Measurements from ENCODE around the gene FYCO1.
"Not testable (repeated sequence)": the region's sequence is repeated elsewhere in the genome, so short reads cannot be mapped to it uniquely, and the experiment has no call there.

Gene FYCO1

GRCh38 chr3:46013316-46014094 is 17.9 kb upstream of the FYCO1 start:
- no peak for DNase-seq (ENCODE audit: low read depth)
- H3K4me3 ChIP-seq (ENCODE audit: low read depth, low read length) = no peak overlapping the region

- H3K4me3 ChIP-seq (ENCODE audit: low read depth, low read length) = no peak overlapping the region
- DNase-seq (ENCODE audit: low read depth) = no peak
Measured at GRCh38 chr3:46012246-46012645, 16.6 kb upstream of the FYCO1 start.

GRCh38 chr3:46010519-46011113 is 15.0 kb upstream of the FYCO1 start:
- DNase-seq (ENCODE audit: low read depth) = no peak

GRCh38 chr3:46008058-46008457 is 12.4 kb upstream of the FYCO1 start:
- no peak for DNase-seq (ENCODE audit: low read depth)
- no peak overlapping the region for H3K4me3 ChIP-seq (ENCODE audit: low read depth, low read length)

More at GRCh38 chr3:46010519-46011113, 15.0 kb upstream of the FYCO1 start:
- H3K4me3 ChIP-seq (ENCODE audit: low read depth, low read length) = no peak overlapping the region

GRCh38 chr3:46007280-46007679 is 11.7 kb upstream of the FYCO1 start:
- H3K4me3 ChIP-seq (ENCODE audit: low read depth, low read length) = no peak overlapping the region
- no peak for DNase-seq (ENCODE audit: low read depth)

GRCh38 chr3:46006238-46007032 is 10.8 kb upstream of the FYCO1 start:
- no peak overlapping the region for H3K4me3 ChIP-seq (ENCODE audit: low read depth, low read length)
- peak; percentile 76 for DNase-seq (ENCODE audit: low read depth)

- not testable (repeated sequence) for DNase-seq (ENCODE audit: low read depth); H3K4me3 ChIP-seq (ENCODE audit: low read depth, low read length)
Measured at GRCh38 chr3:46003706-46004105, 8.1 kb upstream of the FYCO1 start.

GRCh38 chr3:46001178-46001577 is 5.6 kb upstream of the FYCO1 start:
- DNase-seq (ENCODE audit: low read depth) = no peak
- no peak overlapping the region for H3K4me3 ChIP-seq (ENCODE audit: low read depth, low read length)

GRCh38 chr3:45997942-45998341 is 2.3 kb upstream of the FYCO1 start:
- no peak for DNase-seq (ENCODE audit: low read depth)
- no peak overlapping the region for H3K4me3 ChIP-seq (ENCODE audit: low read depth, low read length)

- H3K4me3 ChIP-seq (ENCODE audit: low read depth, low read length); DNase-seq (ENCODE audit: low read depth): not testable (repeated sequence)
Measured at GRCh38 chr3:45997499-45997898, 1.9 kb upstream of the FYCO1 start.

GRCh38 chr3:45994419-45995235 is 997 bp downstream of the FYCO1 start:
- H3K4me3 ChIP-seq (ENCODE audit: low read depth, low read length) = peak overlapping the region; percentile 75
- no peak for DNase-seq (ENCODE audit: low read depth)

GRCh38 chr3:45993421-45994027 is 2.1 kb downstream of the FYCO1 start:
- no peak overlapping the region for H3K4me3 ChIP-seq (ENCODE audit: low read depth, low read length)
- no peak for DNase-seq (ENCODE audit: low read depth)

GRCh38 chr3:45992821-45993221 is 2.8 kb downstream of the FYCO1 start:
- no peak for DNase-seq (ENCODE audit: low read depth)
- no peak overlapping the region for H3K4me3 ChIP-seq (ENCODE audit: low read depth, low read length)

GRCh38 chr3:45992133-45992729 is 3.4 kb downstream of the FYCO1 start:
- no peak overlapping the region for H3K4me3 ChIP-seq (ENCODE audit: low read depth, low read length)
- DNase-seq (ENCODE audit: low read depth) = no peak

- no peak overlapping the region for H3K4me3 ChIP-seq (ENCODE audit: low read depth, low read length)
Measured at GRCh38 chr3:45991341-45991740, 4.3 kb downstream of the FYCO1 start.

GRCh38 chr3:45990181-45990580 is 5.4 kb downstream of the FYCO1 start:
- DNase-seq (ENCODE audit: low read depth) = no peak
- H3K4me3 ChIP-seq (ENCODE audit: low read depth, low read length) = no peak overlapping the region

More at GRCh38 chr3:45991341-45991740, 4.3 kb downstream of the FYCO1 start:
- DNase-seq (ENCODE audit: low read depth) = no peak

GRCh38 chr3:45988804-45989203 is 6.8 kb downstream of the FYCO1 start:
- peak; percentile 45 for DNase-seq (ENCODE audit: low read depth)
- H3K4me3 ChIP-seq (ENCODE audit: low read depth, low read length) = no peak overlapping the region

- no peak overlapping the region for H3K4me3 ChIP-seq (ENCODE audit: low read depth, low read length)
- no peak for DNase-seq (ENCODE audit: low read depth)
Measured at GRCh38 chr3:45988362-45988761, 7.3 kb downstream of the FYCO1 start.
